Chondrocyte (in vitro differentiated cells): ENCODE data around the gene SRSF4. TPM values are rescaled to one million over a fixed set of nuclear protein-coding genes. Genes with fewer than 3 reads are reported as not detected.

Experiments
- DNase-seq: peaks from one replicate; pipeline ENCODE4 v3.0.0; 2021; ENCODE audit warnings: mixed read lengths, low spot score
- H3K27ac Mint-ChIP-seq: one replicate; pipeline ENCODE4 v1.8.0; 2021; ENCODE audit warnings: mild to moderate bottlenecking, moderate library complexity, mixed read lengths; ENCODE audit not compliant: unreplicated experiment
- H3K27me3 Mint-ChIP-seq: 2 replicates; pipeline ENCODE4 v1.8.0; 2021; ENCODE audit warnings: low read depth, mixed read lengths
- H3K36me3 Mint-ChIP-seq: 2 replicates; pipeline ENCODE4 v1.8.0; 2021; ENCODE audit warnings: low read depth, mixed read lengths
- H3K4me1 Mint-ChIP-seq: 2 replicates; pipeline ENCODE4 v1.8.0; 2021; ENCODE audit warnings: low read depth, mild to moderate bottlenecking, mixed read lengths
- H3K4me3 Mint-ChIP-seq: one replicate; pipeline ENCODE4 v1.8.0; 2021; ENCODE audit warnings: mild to moderate bottlenecking, moderate library complexity, mixed read lengths; ENCODE audit not compliant: unreplicated experiment
- H3K9me3 Mint-ChIP-seq: 2 replicates; pipeline ENCODE4 v1.8.0; 2021; ENCODE audit warnings: low read depth, mixed read lengths
- total RNA-seq: library from RNA; stranded (reverse); gene quantifications from 3 replicates; pipeline ENCODE4 v1.2.1, GENCODE V29; 2021
- TF ChIP-seq, protein P1 (sequence below): fragments of 200-600 bp; sonication (generic); IDR thresholded peaks from 2 replicates; pipeline ENCODE4 v1.5.0; 2021; ENCODE audit warnings: antibody characterized with exemption, mild to moderate bottlenecking, moderate library complexity

SRSF4 gene
- total RNA-seq, 1 donor from 2014 or later, result 49.1 TPM

DNA sequence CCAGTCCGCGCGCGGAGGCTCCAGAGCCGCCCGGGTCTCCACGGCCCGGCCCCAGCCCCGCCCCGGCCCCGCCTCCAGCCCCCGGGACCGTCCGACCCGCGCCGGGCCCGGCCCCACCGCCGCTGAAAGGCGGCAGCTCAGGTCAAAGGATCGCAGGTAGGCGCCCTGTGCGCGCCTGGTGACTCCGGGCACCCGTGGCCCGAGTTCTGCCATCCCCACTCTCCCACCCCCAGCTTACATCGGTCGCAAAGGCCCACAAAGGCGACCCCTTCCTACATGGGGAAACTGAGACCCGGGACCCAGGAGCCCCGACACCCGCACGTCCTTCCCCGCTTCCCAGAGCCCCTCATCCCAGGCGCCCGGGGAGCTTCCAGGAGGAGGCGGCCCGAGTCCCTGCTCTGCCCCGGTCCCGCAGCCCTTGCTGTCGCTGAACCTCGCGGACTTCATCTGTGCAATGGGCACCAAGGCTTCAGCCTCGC is 57.8 kb downstream of the SRSF4 start, which contains the start of gene TMEM200B:
Gene TMEM200B, minus strand, starts transcription at position 17 of the 479 bp plus-strand sequence. CDS start 2,075 bp downstream, outside the sequence.
- TF ChIP-seq, protein P1, sequence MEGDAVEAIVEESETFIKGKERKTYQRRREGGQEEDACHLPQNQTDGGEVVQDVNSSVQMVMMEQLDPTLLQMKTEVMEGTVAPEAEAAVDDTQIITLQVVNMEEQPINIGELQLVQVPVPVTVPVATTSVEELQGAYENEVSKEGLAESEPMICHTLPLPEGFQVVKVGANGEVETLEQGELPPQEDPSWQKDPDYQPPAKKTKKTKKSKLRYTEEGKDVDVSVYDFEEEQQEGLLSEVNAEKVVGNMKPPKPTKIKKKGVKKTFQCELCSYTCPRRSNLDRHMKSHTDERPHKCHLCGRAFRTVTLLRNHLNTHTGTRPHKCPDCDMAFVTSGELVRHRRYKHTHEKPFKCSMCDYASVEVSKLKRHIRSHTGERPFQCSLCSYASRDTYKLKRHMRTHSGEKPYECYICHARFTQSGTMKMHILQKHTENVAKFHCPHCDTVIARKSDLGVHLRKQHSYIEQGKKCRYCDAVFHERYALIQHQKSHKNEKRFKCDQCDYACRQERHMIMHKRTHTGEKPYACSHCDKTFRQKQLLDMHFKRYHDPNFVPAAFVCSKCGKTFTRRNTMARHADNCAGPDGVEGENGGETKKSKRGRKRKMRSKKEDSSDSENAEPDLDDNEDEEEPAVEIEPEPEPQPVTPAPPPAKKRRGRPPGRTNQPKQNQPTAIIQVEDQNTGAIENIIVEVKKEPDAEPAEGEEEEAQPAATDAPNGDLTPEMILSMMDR, result no peak

DNA sequence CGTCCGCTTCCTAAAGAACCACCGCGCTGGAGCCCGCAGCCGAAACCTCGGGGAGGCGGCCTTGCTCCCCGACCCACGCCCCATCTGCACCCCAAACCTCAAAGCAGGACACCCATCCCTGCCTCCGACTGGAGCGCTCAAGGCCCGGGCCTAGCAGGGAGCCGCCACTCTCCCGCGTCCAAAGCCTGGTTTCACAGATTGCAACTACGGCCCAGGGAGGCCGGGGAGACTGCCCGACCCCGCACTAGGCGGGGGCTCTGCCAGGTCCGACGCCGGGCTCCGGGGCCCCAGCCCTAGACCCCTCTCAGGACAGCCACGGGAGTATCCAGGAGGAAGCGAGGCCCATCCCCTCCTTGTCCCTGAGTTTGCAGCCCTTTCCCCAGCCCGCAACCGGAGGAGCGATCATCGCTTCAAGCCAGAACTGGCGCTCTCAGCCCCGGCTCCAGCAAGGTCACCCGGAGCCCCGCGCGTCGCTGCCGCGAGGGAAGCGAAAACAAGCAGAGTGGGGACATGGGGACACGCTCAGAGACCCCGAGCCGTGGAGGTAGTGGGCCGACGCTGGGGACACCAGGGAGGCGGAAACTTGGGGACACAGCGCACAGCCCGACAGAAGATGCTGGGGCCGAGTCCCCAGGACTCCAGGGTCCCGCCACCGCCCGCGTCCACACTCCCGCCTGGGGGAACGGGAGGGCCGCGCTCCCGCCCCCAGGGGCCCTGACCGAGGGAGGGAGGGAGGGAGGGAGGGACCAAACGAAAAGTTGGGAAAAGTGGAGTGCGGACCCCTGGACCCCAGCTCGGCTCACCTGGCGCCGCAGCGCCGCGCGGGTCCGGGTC is 58.4 kb downstream of the SRSF4 start:
- Mint-ChIP-seq H3K4me1 (peaks cover 21% of the 10 kb centered on the region), H3K4me3 (peak overlapping the region; percentile 80), H3K9me3 (no peaks in the 10 kb centered on the region), H3K36me3 (no peaks in the 10 kb centered on the region), H3K27ac (peak overlapping the region; percentile 85), H3K27me3 (no peaks in the 10 kb centered on the region)
- TF ChIP-seq, protein P1, result no peak
- peak; percentile 92 for DNase-seq

More for the DNA sequence above, 57.8 kb downstream of the SRSF4 start, which contains the start of gene TMEM200B:
- H3K36me3 Mint-ChIP-seq, result no peaks in the 10 kb centered on the region
- H3K4me3 Mint-ChIP-seq, result peak within 1 kb of the TSS; percentile 80
- no peak for DNase-seq
- peaks cover 21% of the 10 kb centered on the region for H3K4me1 Mint-ChIP-seq
- no peaks in the 10 kb centered on the region for H3K27me3 Mint-ChIP-seq
- no peaks in the 10 kb centered on the region for H3K9me3 Mint-ChIP-seq
- H3K27ac Mint-ChIP-seq, result peak within 1 kb of the TSS; percentile 85

DNA sequence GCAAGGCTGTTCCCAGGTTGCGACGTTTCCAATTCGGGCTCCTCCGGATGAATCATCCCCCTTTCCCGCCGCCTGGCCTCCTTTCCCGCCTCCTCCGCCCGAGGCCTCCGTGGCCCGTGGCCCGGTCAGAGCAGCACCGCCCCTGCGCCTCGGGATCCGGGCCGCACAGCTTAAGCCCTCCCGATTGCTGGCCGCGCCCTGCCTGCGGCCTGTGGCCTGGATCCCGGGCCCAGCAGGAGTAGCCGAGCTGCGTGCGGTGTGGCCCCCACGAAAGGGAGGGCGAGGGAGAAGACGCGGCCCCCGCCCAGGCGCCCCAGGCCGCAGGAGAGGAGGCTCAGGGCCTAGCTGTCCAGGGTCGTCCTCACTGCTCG is 59.0 kb downstream of the SRSF4 start:
- no peaks in the 10 kb centered on the region for H3K9me3 Mint-ChIP-seq
- TF ChIP-seq, protein P1, result no peak
- peak overlapping the region; percentile 85 for H3K27ac Mint-ChIP-seq
- no peak for DNase-seq
- H3K4me1 Mint-ChIP-seq, result peaks cover 21% of the 10 kb centered on the region
- H3K27me3 Mint-ChIP-seq, result no peaks in the 10 kb centered on the region
- peak overlapping the region; percentile 80 for H3K4me3 Mint-ChIP-seq
- no peaks in the 10 kb centered on the region for H3K36me3 Mint-ChIP-seq

DNA sequence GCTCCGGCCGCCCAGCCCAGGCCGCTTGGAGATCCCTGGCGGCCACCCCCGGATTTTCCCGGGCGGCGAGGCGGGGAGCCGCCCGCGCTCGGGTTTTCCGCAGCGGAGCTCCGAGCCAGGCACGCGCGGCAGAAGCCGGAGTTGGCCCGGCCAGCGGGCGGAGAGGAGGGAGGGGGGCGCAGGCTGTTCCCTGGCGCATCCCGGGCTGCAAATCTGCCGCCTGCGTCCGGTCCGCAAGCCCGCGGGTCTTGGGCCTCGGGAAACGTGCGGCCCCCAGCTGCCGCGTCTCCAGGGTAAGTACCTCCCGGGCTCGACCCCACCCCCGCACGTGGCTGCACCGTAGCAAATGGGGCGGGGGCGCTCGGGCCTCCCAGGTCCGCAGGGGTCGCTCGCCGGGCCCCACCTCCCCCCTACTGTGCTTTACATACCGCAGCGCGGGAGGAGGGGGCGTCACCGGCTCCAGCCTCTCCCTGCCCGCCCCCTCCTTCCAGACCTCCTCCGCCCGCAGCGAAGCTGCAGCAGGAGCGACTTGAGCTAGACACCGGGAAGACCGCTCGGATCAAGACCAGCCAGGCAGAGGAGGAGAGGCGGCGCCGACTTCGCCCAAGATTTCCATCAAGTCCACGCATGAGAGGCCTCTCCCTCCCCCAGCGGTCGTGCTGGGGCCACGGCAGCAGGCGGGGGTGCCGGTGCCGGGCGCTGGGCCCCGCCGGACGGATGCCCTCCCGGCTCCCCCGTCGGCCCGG is 59.6 kb downstream of the SRSF4 start:
- no peaks in the 10 kb centered on the region for H3K36me3 Mint-ChIP-seq
- peaks cover 21% of the 10 kb centered on the region for H3K4me1 Mint-ChIP-seq
- peak; percentile 66 for DNase-seq
- H3K27ac Mint-ChIP-seq, result peak overlapping the region; percentile 59
- peak overlapping the region; percentile 80 for H3K4me3 Mint-ChIP-seq
- no peaks in the 10 kb centered on the region for H3K9me3 Mint-ChIP-seq
- no peaks in the 10 kb centered on the region for H3K27me3 Mint-ChIP-seq
- TF ChIP-seq, protein P1, result peak; percentile 7

DNA sequence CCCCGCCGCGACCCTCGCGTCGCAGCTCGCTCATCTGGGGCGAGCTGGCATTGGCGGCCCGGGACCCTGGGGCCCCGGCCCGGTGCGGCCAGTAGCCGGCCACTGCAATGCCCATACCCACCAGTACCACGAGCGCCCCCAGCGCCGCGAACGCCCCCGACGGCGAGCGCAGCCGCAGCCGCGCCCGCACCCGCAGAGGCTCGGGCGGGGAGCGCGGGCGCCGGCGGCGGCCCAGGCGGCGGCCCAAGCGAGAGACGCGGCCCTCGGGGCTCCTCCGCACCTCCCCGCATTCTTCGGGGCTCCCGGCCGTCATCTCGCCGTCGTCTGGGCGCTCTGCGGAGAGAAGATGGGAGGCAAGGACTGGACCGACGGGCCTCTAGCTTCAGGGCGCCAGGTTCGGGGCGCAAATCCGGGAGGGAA is 60.2 kb downstream of the SRSF4 start:
- Mint-ChIP-seq H3K27ac (no peak overlapping the region), H3K4me3 (peak overlapping the region; percentile 80), H3K27me3 (no peaks in the 10 kb centered on the region), H3K36me3 (no peaks in the 10 kb centered on the region), H3K4me1 (peaks cover 21% of the 10 kb centered on the region), H3K9me3 (no peaks in the 10 kb centered on the region)
- TF ChIP-seq, protein P1, result peak; percentile 45
- DNase-seq, result no peak
